Urinary bladder (tissue), 4 donors: ENCODE data around the gene TNNT2. TPM values are rescaled to one million over a fixed set of nuclear protein-coding genes. Genes with fewer than 3 reads are reported as not detected.

Experiments used
- DNase-seq: peaks from one replicate; pipeline ENCODE4 v3.0.0-alpha.2; 2015; ENCODE audit errors: extremely low spot score
- H3K27ac ChIP-seq: one replicate; pipeline ENCODE4 v1.5.1; 2013; ENCODE audit warnings: low read depth, mild to moderate bottlenecking, moderate library complexity
- H3K36me3 ChIP-seq: one replicate; pipeline ENCODE4 v1.6.1; 2013; ENCODE audit warnings: mild to moderate bottlenecking, moderate library complexity; ENCODE audit not compliant: insufficient read depth
- H3K4me1 ChIP-seq: one replicate; pipeline ENCODE4 v1.6.1; 2013; ENCODE audit warnings: mild to moderate bottlenecking, moderate library complexity; ENCODE audit not compliant: insufficient read depth
- H3K4me3 ChIP-seq: one replicate; pipeline ENCODE4 v1.5.1; 2013; ENCODE audit warnings: low read depth, low read length
- whole genome bisulfite sequencing: extraction: QIAGEN DNeasy Blood & Tissue Kit; methylation state at CpG from one replicate; pipeline ENCODE4 v1.1.7; 2013; 5-methylcytosine and 5-hydroxymethylcytosine counted together
- polyA plus RNA-seq: library from polyadenylated mRNA; stranded (reverse); fragments of 200-250 nt; gene quantifications from one replicate; pipeline ENCODE4 v1.2.3, GENCODE V29; 2013
- total RNA-seq: library from RNA; depleted of rRNA; stranded (reverse); fragments of >200 nt; gene quantifications from one replicate; pipeline ENCODE4 v1.2.3, GENCODE V29; 2014
- donor health status: healthy with polysubstance abuse.
- donor health status: healthy.

The TNNT2 gene
- total and polyA plus RNA-seq, 2 donors = 15.2 to 94.9 TPM

DNA sequence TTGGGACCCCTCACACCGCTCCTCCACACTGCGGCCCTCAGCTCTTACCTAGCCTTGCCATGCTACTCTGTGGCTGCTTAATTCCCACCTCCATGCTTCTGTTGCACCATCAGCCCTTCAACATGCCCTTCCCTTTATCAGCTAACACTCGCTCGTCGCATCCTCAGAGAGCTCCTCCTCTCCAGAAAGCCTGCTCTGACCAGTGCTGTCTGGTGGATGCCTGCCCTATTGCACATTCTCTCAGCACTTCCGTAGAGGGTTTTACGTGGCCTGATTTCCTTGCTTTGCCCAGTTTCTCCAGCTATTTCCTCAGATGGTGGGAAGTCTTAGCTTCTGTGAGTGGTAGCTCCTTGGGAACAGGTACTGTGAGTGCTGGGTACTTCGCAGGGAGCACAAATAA, 32.0 kb upstream of the TNNT2 start:
- Histone ChIP-seq H3K4me3 (no peak overlapping the region), H3K27ac (no peak overlapping the region), H3K36me3 (no peaks in the 10 kb centered on the region), H3K4me1 (no peaks in the 10 kb centered on the region)
- 73% methylated on average over 8 of the region's 8 CpGs for WGBS
- no peak for DNase-seq

DNA sequence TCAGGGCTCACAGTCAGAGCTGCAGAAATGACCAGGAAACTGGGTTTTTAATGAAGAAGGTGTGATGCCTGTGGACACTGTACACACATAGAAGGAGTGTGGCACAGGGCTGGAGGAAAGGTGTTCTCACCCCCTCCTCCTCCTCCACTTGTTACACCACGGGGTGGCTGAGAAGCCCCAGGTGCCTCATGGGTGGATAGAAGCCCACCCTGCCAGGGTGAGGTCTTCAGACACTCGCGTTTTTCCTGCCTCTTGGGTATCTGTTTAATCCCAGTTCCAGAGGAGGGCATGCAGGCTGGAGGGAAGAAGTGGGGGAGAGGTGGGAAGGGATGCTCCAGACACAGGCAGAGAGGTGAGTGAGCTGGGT, 31.3 kb upstream of the TNNT2 start:
- WGBS = 70% methylated on average over 3 of the region's 3 CpGs
- no peaks in the 10 kb centered on the region for H3K36me3 ChIP-seq
- no peaks in the 10 kb centered on the region for H3K4me1 ChIP-seq
- no peak for DNase-seq
- H3K4me3 ChIP-seq = no peak overlapping the region
- no peak overlapping the region for H3K27ac ChIP-seq

GRCh38 chr1:201408176-201408833, 30.8 kb upstream of the TNNT2 start:
- WGBS = 39% methylated on average over 11 of the region's 11 CpGs
- no peak overlapping the region for H3K4me3 ChIP-seq
- H3K36me3 ChIP-seq = no peaks in the 10 kb centered on the region
- DNase-seq = no peak
- no peak overlapping the region for H3K27ac ChIP-seq
- H3K4me1 ChIP-seq = no peaks in the 10 kb centered on the region

DNA sequence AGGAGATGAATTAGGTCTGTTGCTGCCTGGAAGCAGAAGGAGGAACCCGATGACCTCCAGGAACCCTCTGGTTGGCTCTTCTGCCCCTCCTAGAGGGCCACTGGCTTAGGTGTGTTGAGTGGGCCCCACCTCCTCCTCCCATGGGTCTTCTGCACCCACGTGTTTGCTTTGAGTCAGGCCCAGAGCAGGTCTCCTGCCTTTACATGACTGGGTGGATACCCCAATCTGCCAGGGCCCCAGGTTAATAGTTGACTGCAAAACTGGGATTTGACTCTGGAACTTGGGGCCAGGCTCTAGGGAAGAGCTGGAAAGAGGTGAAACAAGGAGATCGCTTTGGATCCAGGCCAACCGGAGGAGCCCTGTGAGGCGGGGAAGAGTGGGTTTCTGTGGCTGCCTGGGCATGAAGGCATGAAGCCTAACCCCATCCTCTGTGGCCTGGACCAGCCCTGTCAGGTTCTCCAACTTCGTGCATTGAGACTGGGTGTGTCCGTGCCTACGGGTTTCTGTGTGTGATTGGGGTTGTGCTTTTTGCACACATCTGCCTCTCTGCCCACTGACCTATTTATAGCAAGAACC, 29.4 kb upstream of the TNNT2 start:
- no peak overlapping the region for H3K27ac ChIP-seq
- no peak for DNase-seq
- H3K4me1 ChIP-seq = no peaks in the 10 kb centered on the region
- no peak overlapping the region for H3K4me3 ChIP-seq
- no peaks in the 10 kb centered on the region for H3K36me3 ChIP-seq
- WGBS = 89% methylated on average over 8 of the region's 8 CpGs

GRCh38 chr1:201405484-201405831, 28.0 kb upstream of the TNNT2 start:
- H3K36me3 ChIP-seq = no peaks in the 10 kb centered on the region
- H3K4me3 ChIP-seq = no peak overlapping the region
- 70% methylated on average over 10 of the region's 10 CpGs for WGBS
- no peak for DNase-seq
- no peaks in the 10 kb centered on the region for H3K4me1 ChIP-seq
- no peak overlapping the region for H3K27ac ChIP-seq

DNA sequence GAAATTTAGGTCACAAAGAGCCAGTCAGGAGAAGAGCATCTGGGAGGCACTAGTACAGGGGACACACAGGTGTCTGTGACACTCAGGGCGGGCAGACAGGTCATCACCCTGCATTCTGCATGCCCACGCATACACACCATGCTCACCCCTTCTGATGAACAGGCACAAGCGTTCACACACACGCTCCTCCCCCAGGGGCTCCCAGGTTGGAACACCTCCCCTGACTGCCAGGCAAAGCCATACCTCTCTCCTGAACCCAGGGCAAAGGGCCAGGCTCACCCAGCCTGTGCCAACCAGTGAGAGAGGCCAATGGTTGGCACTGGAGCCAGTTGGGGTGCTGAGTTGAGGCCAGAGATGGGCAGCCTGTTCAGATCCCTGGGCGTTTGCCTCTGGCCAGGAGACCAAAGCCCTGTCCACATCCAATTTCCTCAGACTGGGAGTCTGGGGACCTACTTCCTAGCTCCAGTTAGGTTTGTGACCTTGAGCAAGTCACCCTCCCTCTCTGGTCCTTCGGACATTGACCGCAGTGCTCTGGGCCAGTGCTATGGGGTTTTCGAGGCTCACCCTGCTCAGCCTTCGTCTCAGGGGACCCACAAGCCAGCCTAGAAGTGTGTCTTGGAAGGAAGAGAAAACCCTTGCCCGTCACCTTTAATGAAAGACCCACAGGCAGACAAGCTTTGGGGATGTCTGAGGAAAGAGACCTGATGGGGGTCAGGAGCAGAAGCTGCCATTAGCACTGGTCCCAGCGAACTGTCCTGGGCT, 27.4 kb upstream of the TNNT2 start:
- no peak for DNase-seq
- Histone ChIP-seq H3K4me3 (no peak overlapping the region), H3K36me3 (no peaks in the 10 kb centered on the region), H3K27ac (no peak overlapping the region), H3K4me1 (no peaks in the 10 kb centered on the region)
- 92% methylated on average over 11 of the region's 11 CpGs for WGBS

GRCh38 chr1:201404055-201404454, 26.6 kb upstream of the TNNT2 start:
- WGBS = 59% methylated on average over 7 of the region's 7 CpGs
- H3K4me1 ChIP-seq = no peaks in the 10 kb centered on the region

DNA sequence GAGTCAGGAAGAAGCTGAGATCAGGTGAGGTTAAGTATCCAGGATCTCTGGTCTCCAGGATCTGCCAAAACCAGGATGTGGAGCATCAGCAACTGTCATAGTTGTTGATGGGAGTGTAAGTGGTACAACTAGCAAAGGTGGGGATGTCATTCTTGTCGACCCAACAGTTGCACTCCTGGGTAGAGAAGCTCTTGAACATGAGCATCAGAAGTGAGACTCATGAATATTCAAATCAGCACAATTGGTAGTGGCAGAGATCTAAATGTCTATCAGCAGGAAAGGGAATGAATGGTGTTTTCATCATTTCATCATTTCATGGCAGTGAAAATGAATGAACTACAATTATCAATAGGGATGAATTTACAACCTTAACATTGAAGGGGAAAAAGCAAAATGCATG, 25.9 kb upstream of the TNNT2 start:
- WGBS = 65% methylated on average over 1 of the region's 1 CpG
- DNase-seq = no peak
- H3K36me3 ChIP-seq = no peaks in the 10 kb centered on the region
- no peak overlapping the region for H3K4me3 ChIP-seq
- no peaks in the 10 kb centered on the region for H3K4me1 ChIP-seq
- H3K27ac ChIP-seq = no peak overlapping the region

More at GRCh38 chr1:201404055-201404454, 26.6 kb upstream of the TNNT2 start:
- no peaks in the 10 kb centered on the region for H3K36me3 ChIP-seq
- no peak overlapping the region for H3K27ac ChIP-seq
- no peak for DNase-seq
- no peak overlapping the region for H3K4me3 ChIP-seq

DNA sequence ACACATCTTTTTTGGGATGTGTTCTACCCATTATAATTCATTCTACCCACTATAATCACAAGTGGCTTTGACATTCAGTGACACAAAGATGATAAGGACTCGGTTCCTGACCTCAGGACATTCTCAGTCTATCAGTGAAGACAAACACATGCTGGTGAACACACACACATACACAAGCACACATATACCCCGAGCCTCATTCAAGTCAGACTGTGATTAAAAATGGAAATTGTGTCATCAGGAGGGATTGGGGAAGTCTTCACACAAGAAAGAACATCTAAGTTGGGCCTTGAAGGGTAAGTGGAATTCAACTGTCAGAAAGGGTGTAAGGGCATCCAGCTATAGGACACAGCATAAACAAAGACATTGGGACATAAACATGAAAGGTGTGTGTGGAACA, 24.2 kb upstream of the TNNT2 start:
- Histone ChIP-seq H3K4me1 (no peaks in the 10 kb centered on the region), H3K27ac (no peak overlapping the region), H3K4me3 (no peak overlapping the region), H3K36me3 (no peaks in the 10 kb centered on the region)
- 58% methylated on average over 2 of the region's 2 CpGs for WGBS
- DNase-seq = no peak

DNA sequence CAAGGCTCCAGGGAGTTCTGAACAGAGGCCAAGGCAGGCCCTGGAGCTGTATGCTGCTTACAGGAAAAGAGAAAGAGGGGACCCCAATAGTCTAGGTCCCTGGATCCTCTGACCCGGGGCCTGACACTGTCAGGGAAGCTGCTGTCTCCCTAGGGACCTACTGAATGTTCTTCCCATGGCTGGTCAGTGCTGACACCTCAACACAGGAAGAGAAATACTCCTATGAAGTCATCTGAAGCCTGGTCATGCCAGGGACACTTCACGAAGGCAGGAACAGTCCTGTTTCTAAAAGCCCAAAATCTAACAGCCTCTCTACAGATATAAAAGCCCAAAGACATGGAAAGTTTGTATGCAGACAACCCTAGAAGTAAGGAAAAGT, 23.4 kb upstream of the TNNT2 start:
- Histone ChIP-seq H3K36me3 (no peaks in the 10 kb centered on the region), H3K4me1 (no peaks in the 10 kb centered on the region), H3K4me3 (no peak overlapping the region), H3K27ac (no peak overlapping the region)
- DNase-seq = no peak
- WGBS = 88% methylated on average over 2 of the region's 2 CpGs

GRCh38 chr1:201400212-201400851, 22.9 kb upstream of the TNNT2 start:
- Histone ChIP-seq H3K36me3 (no peaks in the 10 kb centered on the region), H3K27ac (no peak overlapping the region), H3K4me1 (no peaks in the 10 kb centered on the region), H3K4me3 (no peak overlapping the region)
- 87% methylated on average over 11 of the region's 11 CpGs for WGBS
- no peak for DNase-seq

DNA sequence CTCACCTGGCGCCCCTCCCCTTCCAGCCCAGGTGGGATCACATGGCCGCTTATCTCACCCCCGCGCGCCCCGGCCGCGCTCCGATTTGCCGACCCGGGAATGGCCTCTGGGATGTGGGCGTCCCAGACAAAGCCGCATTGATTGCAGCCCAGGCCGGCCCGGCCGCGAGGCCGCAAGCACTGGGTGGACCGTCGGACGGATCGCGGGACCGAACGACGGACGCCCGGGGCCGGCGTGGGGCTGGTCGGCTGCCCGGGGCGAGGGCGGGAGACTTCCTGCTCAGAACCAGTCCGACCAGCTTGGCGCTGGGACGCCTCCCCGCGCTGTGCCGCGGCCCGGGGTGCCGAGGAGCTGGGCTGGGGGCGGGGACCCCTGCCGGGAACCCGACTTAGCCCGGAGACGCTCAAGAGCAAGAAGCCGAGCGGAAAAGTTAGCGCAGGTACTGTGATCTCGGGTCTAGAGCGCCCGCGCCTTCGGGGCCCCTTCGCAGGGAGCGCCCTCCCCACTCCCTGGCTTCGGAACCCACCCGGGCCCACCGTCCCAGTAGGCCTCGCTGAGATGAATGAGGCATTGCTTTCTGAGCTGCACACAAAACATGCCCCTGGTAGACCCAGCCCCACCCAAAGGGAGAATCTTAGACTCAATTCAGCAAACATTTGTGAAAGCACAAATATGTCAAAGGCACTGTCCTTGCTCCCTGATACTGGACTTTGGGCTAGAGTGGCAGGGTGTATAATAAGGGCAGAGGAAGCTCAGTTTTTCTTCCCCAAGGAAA, 22.1 kb upstream of the TNNT2 start:
- H3K4me1 ChIP-seq = no peaks in the 10 kb centered on the region
- no peak for DNase-seq
- peak overlapping the region; percentile 76 for H3K27ac ChIP-seq
- WGBS = 12% methylated on average over 62 of the region's 62 CpGs
- no peaks in the 10 kb centered on the region for H3K36me3 ChIP-seq
- H3K4me3 ChIP-seq = peak overlapping the region; percentile 30

GRCh38 chr1:201399018-201399351, 21.5 kb upstream of the TNNT2 start, which contains the start of gene LAD1:
Gene LAD1, minus strand, starts transcription at chr1:201399324. Its CDS starts 18 bp downstream, at chr1:201399306.
- H3K27ac ChIP-seq = peak within 1 kb of the TSS; percentile 76

More at GRCh38 chr1:201399018-201399351, 21.5 kb upstream of the TNNT2 start, which contains the start of gene LAD1:
- no peaks in the 10 kb centered on the region for H3K36me3 ChIP-seq
- WGBS = 10% methylated on average over 25 of the region's 25 CpGs
- no peak for DNase-seq
- H3K4me3 ChIP-seq = peak within 1 kb of the TSS; percentile 30
- no peaks in the 10 kb centered on the region for H3K4me1 ChIP-seq
